ENCODE results near the gene PPP4R1. TPM values are rescaled to one million over a fixed set of nuclear protein-coding genes. Genes with fewer than 3 reads are reported as not detected.

PPP4R1 gene
- total RNA-seq, 4 donors from 2014 or later, result 27.7 to 48.3 (median 32.0) TPM

GRCh38 chr18:9604348-9604747 is 10.0 kb downstream of the PPP4R1 start:
- H3K27ac ChIP-seq, result no peak overlapping the region
- peaks cover 0 to 3% (median 0%) of the 10 kb centered on the region in 3 donors for H3K9me3 ChIP-seq
- DNase-seq (no peak), ATAC-seq (no peak)
- peaks cover 0 to 6% of the 10 kb centered on the region in 2 donors for H3K36me3 ChIP-seq
- in situ Hi-C loops (cut with MboI; ENCODE audit: low sequenced_read_pairs in 4 of 4) (no loop called here), intact Hi-C loops (cut with DNase I; ENCODE audit: low total_unique reads) (no loop called here)
- TF ChIP-seq CTCF (IDR thresholded peaks at IDR 0.05 in 4 of 5, conservative IDR thresholded peaks at IDR 0.05 in 1 of 5) (no peak), POLR2A (IDR thresholded peaks at IDR 0.05) (no peak)
- no peaks in the 10 kb centered on the region for H3K27me3 ChIP-seq
- H3K4me3 ChIP-seq, result no peak overlapping the region
- peaks cover 0 to 5% of the 10 kb centered on the region in 2 donors for H3K4me1 ChIP-seq

- ATAC-seq (no peak), DNase-seq (no peak)
- intact Hi-C loops (cut with DNase I; ENCODE audit: low total_unique reads), result no loop called here
- peaks cover 0 to 6% of the 10 kb centered on the region in 2 donors for H3K36me3 ChIP-seq
- no peak overlapping the region for H3K27ac ChIP-seq
- H3K4me1 ChIP-seq, result peaks cover 11 to 15% of the 10 kb centered on the region in 2 donors
- TF ChIP-seq CTCF (IDR thresholded peaks at IDR 0.05 in 4 of 5, conservative IDR thresholded peaks at IDR 0.05 in 1 of 5) (no peak), POLR2A (IDR thresholded peaks at IDR 0.05) (no peak)
- H3K9me3 ChIP-seq, result peaks cover 0 to 3% (median 0%) of the 10 kb centered on the region in 3 donors
- H3K27me3 ChIP-seq, result no peaks in the 10 kb centered on the region
- in situ Hi-C loops (cut with MboI; ENCODE audit: low sequenced_read_pairs in 4 of 4), result loop anchor here in 1 of 4 donors (25.0 kb wide), 2 partner anchors 338 to 913 kb away; no protein-coding TSS in a partner anchor
- H3K4me3 ChIP-seq, result no peak overlapping the region
Measured at GRCh38 chr18:9599328-9599727, 15.0 kb downstream of the PPP4R1 start.

- in situ Hi-C loops (cut with MboI; ENCODE audit: low sequenced_read_pairs in 4 of 4) (loop anchor here in 1 of 4 donors (25.0 kb wide), 2 partner anchors 340 to 915 kb away; no protein-coding TSS in a partner anchor), intact Hi-C loops (cut with DNase I; ENCODE audit: low total_unique reads) (no loop called here)
- Histone ChIP-seq H3K4me1 (peaks cover 11 to 15% of the 10 kb centered on the region in 2 donors), H3K9me3 (peaks cover 0 to 3% (median 0%) of the 10 kb centered on the region in 3 donors), H3K36me3 (peaks cover 0 to 6% of the 10 kb centered on the region in 2 donors), H3K4me3 (no peak overlapping the region), H3K27me3 (no peaks in the 10 kb centered on the region), H3K27ac (no peak overlapping the region)
- ATAC-seq (no peak), DNase-seq (no peak)
- TF ChIP-seq POLR2A (IDR thresholded peaks at IDR 0.05) (no peak), CTCF (IDR thresholded peaks at IDR 0.05 in 4 of 5, conservative IDR thresholded peaks at IDR 0.05 in 1 of 5) (no peak)
Measured at GRCh38 chr18:9597609-9598008, 16.8 kb downstream of the PPP4R1 start.

GRCh38 chr18:9596843-9597526 is 17.4 kb downstream of the PPP4R1 start:
- TF ChIP-seq POLR2A (IDR thresholded peaks at IDR 0.05), result no peak
- TF ChIP-seq CTCF (IDR thresholded peaks at IDR 0.05 in 4 of 5, conservative IDR thresholded peaks at IDR 0.05 in 1 of 5), result no peak
- no peaks in the 10 kb centered on the region for H3K27me3 ChIP-seq

More at GRCh38 chr18:9596843-9597526, 17.4 kb downstream of the PPP4R1 start:
- ATAC-seq (no peak), DNase-seq (no peak)
- intact Hi-C loops (cut with DNase I; ENCODE audit: low total_unique reads) (no loop called here), in situ Hi-C loops (cut with MboI; ENCODE audit: low sequenced_read_pairs in 4 of 4) (loop anchor here in 1 of 4 donors (25.0 kb wide), 2 partner anchors 340 to 915 kb away; no protein-coding TSS in a partner anchor)
- Histone ChIP-seq H3K27ac (no peak overlapping the region), H3K4me3 (no peak overlapping the region), H3K9me3 (peaks cover 0 to 3% (median 0%) of the 10 kb centered on the region in 3 donors), H3K4me1 (peaks cover 11 to 15% of the 10 kb centered on the region in 2 donors), H3K36me3 (peaks cover 0 to 6% of the 10 kb centered on the region in 2 donors)

All from gastrocnemius medialis (tissue), 4 donors.